ENCODE results near the gene CALHM3.

The CALHM3 gene

GRCh38 chr10:103493362-103493915 is 14.4 kb upstream of the CALHM3 start, which contains the start of gene NEURL1:
Gene NEURL1, plus strand, starts transcription at chr10:103493705. Its CDS starts 683 bp downstream, at chr10:103494388.
- H3K18ac ChIP-seq (ENCODE audit: low read depth in 1 of 2, low read length in 2 of 2) = peak within 1 kb of the TSS; percentile 55 to 75
- H4K91ac ChIP-seq (ENCODE audit: low read length) = peak within 1 kb of the TSS; percentile 54
- H2BK15ac ChIP-seq (ENCODE audit: low read depth, poor library complexity, severe bottlenecking) = peak within 1 kb of the TSS; percentile 76
- no peaks in the 10 kb centered on the region for H3K36me3 ChIP-seq (ENCODE audit: control insufficient read depth in 1 of 2, insufficient read depth in 2 of 2, low read depth in 1 of 2, low read length in 2 of 2)
- no peak within 1 kb of the TSS for H2BK5ac ChIP-seq (ENCODE audit: low read depth, low read length, poor library complexity, severe bottlenecking)
- no peak within 1 kb of the TSS for H3K9ac ChIP-seq (ENCODE audit: low read length)
- H3K9me3 ChIP-seq (ENCODE audit: control insufficient read depth, low read length) = no peaks in the 10 kb centered on the region
- H3K14ac ChIP-seq (ENCODE audit: low read length in 2 of 2) = peak within 1 kb of the TSS in 1 of 2 experiments; percentile 23
- H3K79me1 ChIP-seq (replicated peaks; ENCODE audit: low read length, poor library complexity, severe bottlenecking) = no peaks in the 10 kb centered on the region
- H3K4me2 ChIP-seq (ENCODE audit: low read length, poor library complexity, severe bottlenecking) = peak within 1 kb of the TSS; percentile 97
- peak within 1 kb of the TSS; percentile 29 to 86 for H2BK12ac ChIP-seq (ENCODE audit: low read length in 2 of 2)
- H3K27ac ChIP-seq (ENCODE audit: low read length, poor library complexity, severe bottlenecking) = peak within 1 kb of the TSS; percentile 62
- peak within 1 kb of the TSS in 1 of 2 experiments; percentile 16 for H3K23ac ChIP-seq (ENCODE audit: low read length in 2 of 2)
- peak within 1 kb of the TSS; percentile 59 to 67 for H3K4me3 ChIP-seq (ENCODE audit: insufficient read depth in 1 of 2, low read depth in 1 of 2, low read length in 2 of 2)
- peak within 1 kb of the TSS; percentile 71 for H2BK120ac ChIP-seq (ENCODE audit: low read depth, low read length)
- H4K8ac ChIP-seq (ENCODE audit: low read length) = peak within 1 kb of the TSS; percentile 16
- DNase-seq = no peak
- peak within 1 kb of the TSS; percentile 91 for H2AK5ac ChIP-seq (ENCODE audit: low read length, severe bottlenecking)
- 4% methylated on average over 31 of the region's 65 CpGs for WGBS
- peaks cover 33% of the 10 kb centered on the region for H3K4me1 ChIP-seq (ENCODE audit: control insufficient read depth, insufficient read depth, low read depth, low read length)
- peaks cover 47 to 54% of the 10 kb centered on the region in 2 experiments for H3K27me3 ChIP-seq (ENCODE audit: control insufficient read depth in 1 of 2, insufficient read depth in 1 of 2, low read length in 2 of 2)
- no peak within 1 kb of the TSS for H2AFZ ChIP-seq (ENCODE audit: low read depth, low read length)
- peak within 1 kb of the TSS; percentile 3 to 10 for H3K4ac ChIP-seq (ENCODE audit: low read depth in 1 of 2, low read length in 2 of 2)

- Histone ChIP-seq H3K4me3 (ENCODE audit: insufficient read depth in 1 of 2, low read depth in 1 of 2, low read length in 2 of 2) (no peak overlapping the region), H3K79me1 (replicated peaks; ENCODE audit: low read length, poor library complexity, severe bottlenecking) (no peaks in the 10 kb centered on the region), H2AK5ac (ENCODE audit: low read length, severe bottlenecking) (peak overlapping the region; percentile 91), H3K4ac (ENCODE audit: low read depth in 1 of 2, low read length in 2 of 2) (peak overlapping the region; percentile 3 to 10), H3K9me3 (ENCODE audit: control insufficient read depth, low read length) (no peaks in the 10 kb centered on the region), H2BK12ac (ENCODE audit: low read length in 2 of 2) (peak overlapping the region; percentile 29 to 86), H3K4me2 (ENCODE audit: low read length, poor library complexity, severe bottlenecking) (no peak overlapping the region), H4K91ac (ENCODE audit: low read length) (peak overlapping the region; percentile 54), H2BK120ac (ENCODE audit: low read depth, low read length) (peak overlapping the region; percentile 59), H3K18ac (ENCODE audit: low read depth in 1 of 2, low read length in 2 of 2) (peak overlapping the region; percentile 55 to 75), H3K36me3 (ENCODE audit: control insufficient read depth in 1 of 2, insufficient read depth in 2 of 2, low read depth in 1 of 2, low read length in 2 of 2) (no peaks in the 10 kb centered on the region), H3K9ac (ENCODE audit: low read length) (no peak overlapping the region), H3K27me3 (ENCODE audit: control insufficient read depth in 1 of 2, insufficient read depth in 1 of 2, low read length in 2 of 2) (peaks cover 48 to 50% of the 10 kb centered on the region in 2 experiments), H3K23ac (ENCODE audit: low read length in 2 of 2) (no peak overlapping the region), H3K14ac (ENCODE audit: low read length in 2 of 2) (no peak overlapping the region), H2BK5ac (ENCODE audit: low read depth, low read length, poor library complexity, severe bottlenecking) (no peak overlapping the region), H2AFZ (ENCODE audit: low read depth, low read length) (no peak overlapping the region), H2BK15ac (ENCODE audit: low read depth, poor library complexity, severe bottlenecking) (peak overlapping the region; percentile 3), H3K4me1 (ENCODE audit: control insufficient read depth, insufficient read depth, low read depth, low read length) (peaks cover 33% of the 10 kb centered on the region), H4K8ac (ENCODE audit: low read length) (no peak overlapping the region), H3K27ac (ENCODE audit: low read length, poor library complexity, severe bottlenecking) (peak overlapping the region; percentile 62)
- no peak for DNase-seq
- 61% methylated on average over 5 of the region's 5 CpGs for WGBS
Observed at GRCh38 chr10:103492655-103493261, 13.7 kb upstream of the CALHM3 start.

- Histone ChIP-seq H2BK120ac (ENCODE audit: low read depth, low read length) (no peak overlapping the region), H3K18ac (ENCODE audit: low read depth in 1 of 2, low read length in 2 of 2) (peak overlapping the region; percentile 75 to 82), H3K23ac (ENCODE audit: low read length in 2 of 2) (no peak overlapping the region), H3K9me3 (ENCODE audit: control insufficient read depth, low read length) (no peaks in the 10 kb centered on the region), H2AFZ (ENCODE audit: low read depth, low read length) (no peak overlapping the region), H2BK5ac (ENCODE audit: low read depth, low read length, poor library complexity, severe bottlenecking) (no peak overlapping the region), H2AK5ac (ENCODE audit: low read length, severe bottlenecking) (peak overlapping the region; percentile 54), H3K4ac (ENCODE audit: low read depth in 1 of 2, low read length in 2 of 2) (no peak overlapping the region), H3K14ac (ENCODE audit: low read length in 2 of 2) (peak overlapping the region in 1 of 2 experiments; percentile 58), H4K8ac (ENCODE audit: low read length) (peak overlapping the region; percentile 48), H3K4me2 (ENCODE audit: low read length, poor library complexity, severe bottlenecking) (no peak overlapping the region), H3K36me3 (ENCODE audit: control insufficient read depth in 1 of 2, insufficient read depth in 2 of 2, low read depth in 1 of 2, low read length in 2 of 2) (no peaks in the 10 kb centered on the region), H3K27ac (ENCODE audit: low read length, poor library complexity, severe bottlenecking) (peak overlapping the region; percentile 62), H3K79me1 (replicated peaks; ENCODE audit: low read length, poor library complexity, severe bottlenecking) (no peaks in the 10 kb centered on the region), H3K4me1 (ENCODE audit: control insufficient read depth, insufficient read depth, low read depth, low read length) (peaks cover 33% of the 10 kb centered on the region), H3K27me3 (ENCODE audit: control insufficient read depth in 1 of 2, insufficient read depth in 1 of 2, low read length in 2 of 2) (peaks cover 39 to 41% of the 10 kb centered on the region in 2 experiments), H3K9ac (ENCODE audit: low read length) (no peak overlapping the region), H3K4me3 (ENCODE audit: insufficient read depth in 1 of 2, low read depth in 1 of 2, low read length in 2 of 2) (no peak overlapping the region), H2BK12ac (ENCODE audit: low read length in 2 of 2) (peak overlapping the region; percentile 61 to 87), H4K91ac (ENCODE audit: low read length) (peak overlapping the region; percentile 86), H2BK15ac (ENCODE audit: low read depth, poor library complexity, severe bottlenecking) (peak overlapping the region; percentile 5)
- WGBS = 9% methylated on average over 7 of the region's 7 CpGs
- peak; percentile 96 for DNase-seq
Observed at GRCh38 chr10:103491729-103492364, 12.8 kb upstream of the CALHM3 start.

GRCh38 chr10:103490986-103491314 is 11.9 kb upstream of the CALHM3 start:
- peaks cover 32 to 38% of the 10 kb centered on the region in 2 experiments for H3K27me3 ChIP-seq (ENCODE audit: control insufficient read depth in 1 of 2, insufficient read depth in 1 of 2, low read length in 2 of 2)
- H3K27ac ChIP-seq (ENCODE audit: low read length, poor library complexity, severe bottlenecking) = no peak overlapping the region
- no peak for DNase-seq
- peak overlapping the region; percentile 61 to 73 for H2BK12ac ChIP-seq (ENCODE audit: low read length in 2 of 2)
- no peak overlapping the region for H3K4ac ChIP-seq (ENCODE audit: low read depth in 1 of 2, low read length in 2 of 2)
- H3K18ac ChIP-seq (ENCODE audit: low read depth in 1 of 2, low read length in 2 of 2) = no peak overlapping the region
- no peak overlapping the region for H4K91ac ChIP-seq (ENCODE audit: low read length)
- no peak overlapping the region for H4K8ac ChIP-seq (ENCODE audit: low read length)
- H2BK15ac ChIP-seq (ENCODE audit: low read depth, poor library complexity, severe bottlenecking) = peak overlapping the region; percentile 71
- H3K36me3 ChIP-seq (ENCODE audit: control insufficient read depth in 1 of 2, insufficient read depth in 2 of 2, low read depth in 1 of 2, low read length in 2 of 2) = no peaks in the 10 kb centered on the region
- no peak overlapping the region for H3K4me3 ChIP-seq (ENCODE audit: insufficient read depth in 1 of 2, low read depth in 1 of 2, low read length in 2 of 2)
- no peaks in the 10 kb centered on the region for H3K79me1 ChIP-seq (replicated peaks; ENCODE audit: low read length, poor library complexity, severe bottlenecking)
- no peak overlapping the region for H3K9ac ChIP-seq (ENCODE audit: low read length)
- H2BK5ac ChIP-seq (ENCODE audit: low read depth, low read length, poor library complexity, severe bottlenecking) = no peak overlapping the region
- no peak overlapping the region for H3K4me2 ChIP-seq (ENCODE audit: low read length, poor library complexity, severe bottlenecking)
- no peak overlapping the region for H2BK120ac ChIP-seq (ENCODE audit: low read depth, low read length)
- no peaks in the 10 kb centered on the region for H3K9me3 ChIP-seq (ENCODE audit: control insufficient read depth, low read length)
- no peak overlapping the region for H3K14ac ChIP-seq (ENCODE audit: low read length in 2 of 2)
- peaks cover 33% of the 10 kb centered on the region for H3K4me1 ChIP-seq (ENCODE audit: control insufficient read depth, insufficient read depth, low read depth, low read length)
- H3K23ac ChIP-seq (ENCODE audit: low read length in 2 of 2) = no peak overlapping the region
- no peak overlapping the region for H2AFZ ChIP-seq (ENCODE audit: low read depth, low read length)
- 100% methylated on average over 1 of the region's 1 CpG for WGBS
- peak overlapping the region; percentile 54 for H2AK5ac ChIP-seq (ENCODE audit: low read length, severe bottlenecking)
